Osteocyte (in vitro differentiated cells): ENCODE results near the gene LRRC14B. TPM values are rescaled to one million over a fixed set of nuclear protein-coding genes. Genes with fewer than 3 reads are reported as not detected.

Source experiments
- DNase-seq: peaks from one replicate; pipeline ENCODE4 v3.0.0; 2021; ENCODE audit warnings: mixed read lengths; ENCODE audit not compliant: unreplicated experiment; ENCODE audit errors: extremely low spot score
- H3K27ac Mint-ChIP-seq: one replicate; pipeline ENCODE4 v1.8.0; 2021; ENCODE audit warnings: mild to moderate bottlenecking, mixed read lengths; ENCODE audit not compliant: unreplicated experiment
- H3K27me3 Mint-ChIP-seq: one replicate; pipeline ENCODE4 v1.8.0; 2021; ENCODE audit warnings: mixed read lengths; ENCODE audit not compliant: unreplicated experiment
- H3K36me3 Mint-ChIP-seq: one replicate; pipeline ENCODE4 v1.8.0; 2021; ENCODE audit warnings: mixed read lengths; ENCODE audit not compliant: unreplicated experiment
- H3K4me1 Mint-ChIP-seq: one replicate; pipeline ENCODE4 v1.8.0; 2021; ENCODE audit warnings: mixed read lengths; ENCODE audit not compliant: unreplicated experiment
- H3K4me3 Mint-ChIP-seq: one replicate; pipeline ENCODE4 v1.8.0; 2021; ENCODE audit warnings: mild to moderate bottlenecking, moderate library complexity, mixed read lengths; ENCODE audit not compliant: unreplicated experiment
- H3K9me3 Mint-ChIP-seq: one replicate; pipeline ENCODE4 v1.8.0; 2021; ENCODE audit warnings: mixed read lengths; ENCODE audit not compliant: unreplicated experiment
- CTCF ChIP-seq: fragments of 200-600 bp; sonication (generic); IDR thresholded peaks from 2 replicates; pipeline ENCODE4 v1.5.0; 2021; ENCODE audit warnings: antibody characterized with exemption, mild to moderate bottlenecking, moderate library complexity
- total RNA-seq: library from RNA; stranded (reverse); gene quantifications from 2 replicates; pipeline ENCODE4 v1.2.1, GENCODE V29; 2021

Gene LRRC14B
- total RNA-seq, 1 donor from 2014 or later, result not detected

- H3K4me1 Mint-ChIP-seq, result no peaks in the 10 kb centered on the region
- no peaks in the 10 kb centered on the region for H3K27me3 Mint-ChIP-seq
- no peak for TF ChIP-seq CTCF
- no peaks in the 10 kb centered on the region for H3K9me3 Mint-ChIP-seq
- H3K4me3 Mint-ChIP-seq, result no peak overlapping the region
- no peak for DNase-seq
- H3K36me3 Mint-ChIP-seq, result peaks cover 3% of the 10 kb centered on the region
- no peak overlapping the region for H3K27ac Mint-ChIP-seq
These were observed 6.7 kb downstream of the LRRC14B start for GRCh38 chr5:197892-198489.

- Mint-ChIP-seq H3K9me3 (no peaks in the 10 kb centered on the region), H3K27ac (no peak overlapping the region), H3K36me3 (peaks cover 7% of the 10 kb centered on the region), H3K27me3 (no peaks in the 10 kb centered on the region), H3K4me1 (no peaks in the 10 kb centered on the region), H3K4me3 (no peak overlapping the region)
- no peak for TF ChIP-seq CTCF
- no peak for DNase-seq
These were observed 7.4 kb downstream of the LRRC14B start for GRCh38 chr5:198516-199196.

- peaks cover 13% of the 10 kb centered on the region for H3K36me3 Mint-ChIP-seq
- no peaks in the 10 kb centered on the region for H3K27me3 Mint-ChIP-seq
- H3K9me3 Mint-ChIP-seq, result no peaks in the 10 kb centered on the region
- no peak overlapping the region for H3K27ac Mint-ChIP-seq
- H3K4me1 Mint-ChIP-seq, result no peaks in the 10 kb centered on the region
- TF ChIP-seq CTCF, result no peak
- DNase-seq, result no peak
- no peak overlapping the region for H3K4me3 Mint-ChIP-seq
These were observed 8.1 kb downstream of the LRRC14B start for GRCh38 chr5:199197-199949.

GRCh38 chr5:199950-200645, 8.8 kb downstream of the LRRC14B start:
- Mint-ChIP-seq H3K36me3 (peaks cover 20% of the 10 kb centered on the region), H3K4me3 (no peak overlapping the region), H3K9me3 (no peaks in the 10 kb centered on the region), H3K27me3 (no peaks in the 10 kb centered on the region), H3K4me1 (no peaks in the 10 kb centered on the region), H3K27ac (no peak overlapping the region)
- no peak for DNase-seq
- TF ChIP-seq CTCF, result no peak
